ENCODE data around the gene CROCC. TPM values are rescaled to one million over a fixed set of nuclear protein-coding genes. Genes with fewer than 3 reads are reported as not detected.

The CROCC gene
- total and polyA plus RNA-seq, 9 of the 15 experiments (the other 6 are each of a cell fraction or from before 2014, with no cell fraction given), result 0.17 to 15.4 (median 7.6) TPM

- TF ChIP-seq ZNF518B (CRISPR knock-in tag; IDR thresholded peaks at IDR 0.05) (no peak), SMAD2 (IDR thresholded peaks at IDR 0.05; ENCODE audit: low read depth, low read length) (no peak), ZBTB26 (CRISPR knock-in tag; IDR thresholded peaks at IDR 0.05) (no peak), ZNF77 (CRISPR knock-in tag; IDR thresholded peaks at IDR 0.05) (no peak), ZKSCAN3 (CRISPR knock-in tag; IDR thresholded peaks at IDR 0.05) (no peak), TAF15 (IDR thresholded peaks at IDR 0.05; ENCODE audit: low read depth, low read length) (no peak), MTA3 (IDR thresholded peaks at IDR 0.05; ENCODE audit: borderline replicate concordance) (peak; percentile 61; the same call in 1 of the 2 replicates), ZBTB33 (CRISPR knock-in tag; IDR thresholded peaks at IDR 0.05) (peak; percentile 75; the same call in 1 of the 2 replicates), ATF7 (IDR thresholded peaks at IDR 0.05) (peak; percentile 31; the same call in 1 of the 2 replicates), NELFE (IDR thresholded peaks at IDR 0.05; ENCODE audit: insufficient read depth, insufficient read length) (no peak), EHMT2 (IDR thresholded peaks at IDR 0.05) (no peak), ZNF12 (CRISPR knock-in tag; IDR thresholded peaks at IDR 0.05) (no peak), ZNF695 (CRISPR knock-in tag; IDR thresholded peaks at IDR 0.05) (no peak), GATAD2A (IDR thresholded peaks at IDR 0.05) (no peak), GABPB2 (CRISPR knock-in tag; conservative IDR thresholded peaks at IDR 0.05) (no peak), GATA2 (CRISPR knock-in tag; IDR thresholded peaks at IDR 0.05) (no peak), SRSF1 (IDR thresholded peaks at IDR 0.05; ENCODE audit: low read depth, low read length) (no peak)
- TF ChIP-seq, protein P1, sequence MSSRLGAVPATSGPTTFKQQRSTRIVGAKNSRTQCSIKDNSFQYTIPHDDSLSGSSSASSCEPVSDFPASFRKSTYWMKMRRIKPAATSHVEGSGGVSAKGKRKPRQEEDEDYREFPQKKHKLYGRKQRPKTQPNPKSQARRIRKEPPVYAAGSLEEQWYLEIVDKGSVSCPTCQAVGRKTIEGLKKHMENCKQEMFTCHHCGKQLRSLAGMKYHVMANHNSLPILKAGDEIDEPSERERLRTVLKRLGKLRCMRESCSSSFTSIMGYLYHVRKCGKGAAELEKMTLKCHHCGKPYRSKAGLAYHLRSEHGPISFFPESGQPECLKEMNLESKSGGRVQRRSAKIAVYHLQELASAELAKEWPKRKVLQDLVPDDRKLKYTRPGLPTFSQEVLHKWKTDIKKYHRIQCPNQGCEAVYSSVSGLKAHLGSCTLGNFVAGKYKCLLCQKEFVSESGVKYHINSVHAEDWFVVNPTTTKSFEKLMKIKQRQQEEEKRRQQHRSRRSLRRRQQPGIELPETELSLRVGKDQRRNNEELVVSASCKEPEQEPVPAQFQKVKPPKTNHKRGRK (tag; IDR thresholded peaks at IDR 0.05), result peak; percentile 36; the same call in 1 of the 2 replicates
- TF ChIP-seq, protein P2, sequence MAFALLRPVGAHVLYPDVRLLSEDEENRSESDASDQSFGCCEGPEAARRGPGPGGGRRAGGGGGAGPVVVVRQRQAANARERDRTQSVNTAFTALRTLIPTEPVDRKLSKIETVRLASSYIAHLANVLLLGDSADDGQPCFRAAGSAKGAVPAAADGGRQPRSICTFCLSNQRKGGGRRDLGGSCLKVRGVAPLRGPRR (CRISPR knock-in tag; IDR thresholded peaks at IDR 0.05), result no peak
Measured at GRCh38 chr1:16960560-16961296, 39.0 kb downstream of the CROCC start (continued).
